Stimulated activated CD4-positive, alpha-beta T cell treated with anti-CD3 and anti-CD28 coated beads, Interleukin-15, amount 100 ng/mL, for 48 hours (primary cell): ENCODE results near the gene TMEM80.
"Not testable (repeated sequence)": the region's sequence is repeated elsewhere in the genome, so short reads cannot be mapped to it uniquely, and the experiment has no call there.

Source experiments
- DNase-seq, 2 donors: peaks; one replicate each; pipeline ENCODE4 v3.0.0-alpha.2; 2020; ENCODE audit warnings: low read depth in 2 of 2

TMEM80 gene

DNA sequence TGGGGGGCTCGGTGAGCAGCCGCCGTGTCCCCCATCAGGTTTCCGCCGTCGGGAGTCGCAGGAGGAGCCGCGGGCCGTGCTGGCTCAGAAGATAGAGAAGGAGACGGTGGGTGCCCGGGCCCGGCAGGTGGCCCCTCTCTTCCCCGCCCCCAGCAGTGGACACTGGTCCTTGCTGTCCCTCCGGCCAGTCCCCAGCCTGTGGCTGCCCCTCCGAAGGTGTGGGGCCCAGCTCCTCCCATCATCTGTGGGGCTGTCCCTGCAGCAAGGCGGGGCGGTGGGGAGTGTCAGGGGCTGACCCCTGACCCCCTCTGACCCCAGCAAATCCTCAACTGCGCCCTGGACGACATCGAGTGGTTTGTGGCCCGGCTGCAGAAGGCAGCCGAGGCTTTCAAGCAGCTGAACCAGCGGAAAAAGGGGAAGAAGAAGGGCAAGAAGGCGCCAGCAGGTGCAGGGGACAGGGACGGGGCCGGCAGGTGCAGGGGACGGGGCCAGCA is 25.7 kb downstream of the TMEM80 start:
- DNase-seq = no peak

DNA sequence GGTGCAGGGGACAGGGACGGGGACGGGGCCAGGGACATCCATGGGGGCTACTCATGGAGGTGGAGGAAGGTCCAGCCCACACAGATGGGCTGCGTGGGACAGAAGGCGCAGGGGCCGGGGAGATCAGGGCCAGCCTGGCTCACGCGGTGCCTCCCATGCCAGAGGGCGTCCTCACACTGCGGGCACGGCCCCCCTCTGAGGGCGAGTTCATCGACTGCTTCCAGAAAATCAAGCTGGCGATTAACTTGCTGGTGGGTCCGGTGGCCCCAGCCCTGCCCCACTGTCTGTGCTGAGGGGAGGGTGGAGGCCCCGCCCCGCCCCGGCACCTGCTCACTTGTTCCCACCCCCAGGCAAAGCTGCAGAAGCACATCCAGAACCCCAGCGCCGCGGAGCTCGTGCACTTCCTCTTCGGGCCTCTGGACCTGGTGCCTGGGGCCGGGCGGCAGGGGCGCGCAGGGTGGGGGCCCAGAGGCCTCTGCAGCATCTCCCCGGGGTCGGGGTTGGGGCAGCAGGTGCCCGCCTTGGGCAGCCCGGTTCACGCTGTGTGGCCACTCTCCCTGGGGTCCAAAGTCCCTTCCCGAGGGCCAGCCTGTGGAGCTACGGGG is 26.2 kb downstream of the TMEM80 start:
- peak in 1 of 2 donors; percentile 41 for DNase-seq

DNA sequence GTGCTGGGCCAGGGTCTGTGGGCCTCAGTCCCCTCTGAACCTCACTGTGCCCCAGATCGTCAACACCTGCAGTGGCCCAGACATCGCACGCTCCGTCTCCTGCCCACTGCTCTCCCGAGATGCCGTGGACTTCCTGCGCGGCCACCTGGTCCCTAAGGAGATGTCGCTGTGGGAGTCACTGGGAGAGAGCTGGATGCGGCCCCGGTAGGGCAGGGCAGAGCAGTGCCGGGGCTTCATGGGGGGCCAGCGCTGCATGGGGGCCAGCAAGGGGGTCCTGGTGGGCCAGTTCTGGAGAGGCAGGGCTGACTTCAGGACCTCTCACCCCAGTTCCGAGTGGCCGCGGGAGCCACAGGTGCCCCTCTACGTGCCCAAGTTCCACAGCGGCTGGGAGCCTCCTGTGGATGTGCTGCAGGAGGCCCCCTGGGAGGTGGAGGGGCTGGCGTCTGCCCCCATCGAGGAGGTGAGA is 26.8 kb downstream of the TMEM80 start:
- DNase-seq = no peak

DNA sequence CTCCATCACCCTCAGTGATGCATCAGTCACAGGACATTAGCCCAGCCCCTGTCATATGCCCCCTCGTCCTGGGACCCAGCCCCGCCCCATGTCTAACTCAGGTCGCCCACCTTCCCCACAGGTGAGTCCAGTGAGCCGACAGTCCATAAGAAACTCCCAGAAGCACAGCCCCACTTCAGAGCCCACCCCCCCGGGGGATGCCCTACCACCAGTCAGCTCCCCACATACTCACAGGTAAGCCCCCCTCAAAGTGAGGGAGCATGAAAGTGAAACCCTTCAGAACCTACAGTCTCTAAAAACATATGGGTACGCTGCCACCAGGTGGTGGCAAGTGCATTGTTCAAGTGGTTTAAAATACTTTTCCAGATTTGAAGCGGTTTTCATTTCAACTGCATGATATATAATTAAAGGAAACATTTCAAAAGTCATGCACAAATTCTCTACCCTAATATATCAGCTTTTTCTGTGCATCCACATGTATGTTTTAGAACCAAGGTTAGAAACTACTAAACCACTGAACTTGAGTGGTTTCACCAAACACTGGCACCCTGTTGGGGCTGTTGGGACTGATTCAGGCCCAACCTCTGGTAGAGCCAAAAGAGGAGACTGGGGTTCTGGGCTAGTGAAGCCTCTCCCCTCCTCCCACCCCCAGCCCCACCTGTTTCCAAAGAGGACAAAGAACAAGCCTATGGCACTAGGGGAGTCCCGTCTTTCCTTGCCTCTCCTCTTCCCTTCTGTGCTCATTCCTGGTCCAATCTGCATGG is 27.7 kb downstream of the TMEM80 start:
- DNase-seq = peak in 1 of 2 donors; percentile 38

DNA sequence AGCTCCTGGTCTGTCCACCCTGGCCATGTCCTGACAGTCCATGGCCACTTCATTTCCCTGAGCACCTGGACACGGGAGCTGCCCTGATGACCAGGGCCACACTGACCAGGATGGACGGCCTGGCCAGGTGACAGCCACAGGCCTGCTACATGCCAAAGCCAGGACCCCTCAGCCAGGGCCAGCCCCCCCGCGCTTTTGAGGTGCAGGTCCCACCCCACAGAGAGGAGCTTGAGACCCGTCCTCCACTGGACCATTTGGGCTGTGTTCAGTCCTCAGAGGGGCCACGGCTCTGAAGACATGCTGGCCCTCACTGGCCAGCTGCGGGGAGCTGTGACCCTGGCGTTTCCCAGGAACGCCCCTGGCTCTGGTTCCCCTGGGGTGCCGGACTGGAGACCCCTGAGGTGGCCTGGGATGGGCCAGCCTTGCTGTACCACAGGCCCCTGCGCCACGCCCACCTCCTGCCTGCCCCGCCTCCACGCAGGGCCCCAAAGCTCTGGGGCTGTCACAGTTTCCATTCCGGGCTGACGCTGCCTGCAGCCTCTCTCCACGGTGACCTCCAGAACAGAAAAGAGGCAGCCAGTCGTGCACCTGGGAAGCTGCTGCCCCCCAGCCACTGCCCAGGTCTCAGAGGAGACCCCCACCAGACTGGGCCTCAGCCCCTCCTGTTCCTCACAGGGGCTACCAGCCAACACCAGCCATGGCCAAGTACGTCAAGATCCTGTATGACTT is 28.6 kb downstream of the TMEM80 start:
- DNase-seq = no peak

DNA sequence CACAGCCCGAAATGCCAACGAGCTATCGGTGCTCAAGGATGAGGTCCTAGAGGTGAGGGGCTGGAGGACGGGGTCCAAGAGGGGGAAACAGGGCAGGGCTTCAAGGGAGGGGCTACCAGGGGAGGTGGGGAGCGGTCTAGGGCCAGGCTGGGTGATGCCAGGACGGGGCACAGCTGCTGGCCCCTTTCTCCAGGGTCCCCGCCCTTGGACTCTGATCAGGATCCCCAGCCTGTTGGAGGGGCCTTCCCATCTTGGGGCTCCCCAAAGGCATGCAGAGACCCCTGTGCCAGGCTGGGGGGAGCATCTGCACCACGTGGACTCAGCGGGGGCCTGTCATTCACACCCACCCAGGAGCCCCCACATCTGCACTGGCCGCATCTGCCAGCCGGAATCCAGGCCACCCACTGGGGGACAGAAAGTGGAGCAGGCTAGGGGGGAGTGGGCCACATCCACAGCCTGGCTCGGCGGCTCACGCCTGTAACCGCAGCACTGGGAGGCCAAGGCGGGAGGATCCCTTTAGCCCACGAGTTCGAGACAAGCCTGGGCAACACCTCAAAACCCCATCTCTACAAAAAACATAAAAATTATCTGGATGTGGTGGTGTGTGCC is 29.3 kb downstream of the TMEM80 start:
- no peak for DNase-seq

DNA sequence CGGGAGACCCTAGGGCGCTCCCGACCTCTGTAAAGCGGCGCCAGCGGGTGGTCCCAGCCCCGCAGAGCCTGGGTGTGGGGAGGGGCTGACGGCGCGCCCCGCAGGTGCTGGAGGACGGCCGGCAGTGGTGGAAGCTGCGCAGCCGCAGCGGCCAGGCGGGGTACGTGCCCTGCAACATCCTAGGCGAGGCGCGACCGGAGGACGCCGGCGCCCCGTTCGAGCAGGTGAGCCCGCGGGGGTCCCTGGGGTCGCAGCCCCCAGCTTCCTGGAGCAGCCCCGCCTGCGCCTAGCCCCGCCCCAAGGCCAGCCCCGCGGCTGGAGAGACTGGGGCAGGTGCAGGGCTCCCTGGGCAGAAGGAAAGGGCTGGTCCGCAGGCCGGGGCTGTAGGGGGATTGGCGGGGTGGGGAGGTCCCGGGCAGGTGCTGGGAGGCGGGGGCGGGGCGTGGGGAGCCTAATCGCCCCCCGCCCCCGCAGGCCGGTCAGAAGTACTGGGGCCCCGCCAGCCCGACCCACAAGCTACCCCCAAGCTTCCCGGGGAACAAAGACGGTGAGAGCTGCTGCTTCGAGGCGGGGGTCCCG is 30.1 kb downstream of the TMEM80 start:
- DNase-seq = no peak

DNA sequence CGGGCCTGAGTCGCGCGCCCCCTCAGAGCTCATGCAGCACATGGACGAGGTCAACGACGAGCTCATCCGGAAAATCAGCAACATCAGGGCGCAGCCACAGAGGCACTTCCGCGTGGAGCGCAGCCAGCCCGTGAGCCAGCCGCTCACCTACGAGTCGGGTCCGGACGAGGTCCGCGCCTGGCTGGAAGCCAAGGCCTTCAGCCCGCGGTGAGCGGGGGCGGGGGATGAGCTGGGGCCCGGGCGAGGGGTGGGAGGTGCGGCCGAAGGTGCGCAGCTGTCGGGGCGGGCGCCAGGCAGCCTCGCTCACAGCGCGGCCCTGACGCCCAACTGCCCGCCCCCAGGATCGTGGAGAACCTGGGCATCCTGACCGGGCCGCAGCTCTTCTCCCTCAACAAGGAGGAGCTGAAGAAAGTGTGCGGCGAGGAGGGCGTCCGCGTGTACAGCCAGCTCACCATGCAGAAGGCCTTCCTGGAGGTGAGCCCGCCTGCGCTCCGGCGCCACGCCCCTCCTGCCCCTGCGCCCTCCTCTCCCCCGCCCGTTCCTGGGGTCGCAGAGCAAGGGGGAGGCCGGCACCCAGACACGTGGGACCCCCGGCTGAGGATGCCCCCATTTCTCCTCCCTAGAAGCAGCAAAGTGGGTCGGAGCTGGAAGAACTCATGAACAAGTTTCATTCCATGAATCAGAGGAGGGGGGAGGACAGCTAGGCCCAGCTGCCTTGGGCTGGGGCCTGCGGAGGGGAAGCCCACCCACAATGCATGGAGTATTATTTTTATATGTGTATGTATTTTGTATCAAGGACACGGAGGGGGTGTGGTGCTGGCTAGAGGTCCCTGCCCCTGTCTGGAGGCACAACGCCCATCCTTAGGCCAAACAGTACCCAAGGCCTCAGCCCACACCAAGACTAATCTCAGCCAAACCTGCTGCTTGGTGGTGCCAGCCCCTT is 30.9 kb downstream of the TMEM80 start:
- peak in 1 of 2 donors; percentile 37 for DNase-seq

DNA sequence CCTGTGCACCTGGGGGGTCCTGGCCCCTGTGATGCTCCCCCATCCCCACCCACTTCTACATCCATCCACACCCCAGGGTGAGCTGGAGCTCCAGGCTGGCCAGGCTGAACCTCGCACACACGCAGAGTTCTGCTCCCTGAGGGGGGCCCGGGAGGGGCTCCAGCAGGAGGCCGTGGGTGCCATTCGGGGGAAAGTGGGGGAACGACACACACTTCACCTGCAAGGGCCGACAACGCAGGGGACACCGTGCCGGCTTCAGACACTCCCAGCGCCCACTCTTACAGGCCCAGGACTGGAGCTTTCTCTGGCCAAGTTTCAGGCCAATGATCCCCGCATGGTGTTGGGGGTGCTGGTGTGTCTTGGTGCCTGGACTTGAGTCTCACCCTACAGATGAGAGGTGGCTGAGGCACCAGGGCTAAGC is 31.7 kb downstream of the TMEM80 start:
- no peak for DNase-seq

DNA sequence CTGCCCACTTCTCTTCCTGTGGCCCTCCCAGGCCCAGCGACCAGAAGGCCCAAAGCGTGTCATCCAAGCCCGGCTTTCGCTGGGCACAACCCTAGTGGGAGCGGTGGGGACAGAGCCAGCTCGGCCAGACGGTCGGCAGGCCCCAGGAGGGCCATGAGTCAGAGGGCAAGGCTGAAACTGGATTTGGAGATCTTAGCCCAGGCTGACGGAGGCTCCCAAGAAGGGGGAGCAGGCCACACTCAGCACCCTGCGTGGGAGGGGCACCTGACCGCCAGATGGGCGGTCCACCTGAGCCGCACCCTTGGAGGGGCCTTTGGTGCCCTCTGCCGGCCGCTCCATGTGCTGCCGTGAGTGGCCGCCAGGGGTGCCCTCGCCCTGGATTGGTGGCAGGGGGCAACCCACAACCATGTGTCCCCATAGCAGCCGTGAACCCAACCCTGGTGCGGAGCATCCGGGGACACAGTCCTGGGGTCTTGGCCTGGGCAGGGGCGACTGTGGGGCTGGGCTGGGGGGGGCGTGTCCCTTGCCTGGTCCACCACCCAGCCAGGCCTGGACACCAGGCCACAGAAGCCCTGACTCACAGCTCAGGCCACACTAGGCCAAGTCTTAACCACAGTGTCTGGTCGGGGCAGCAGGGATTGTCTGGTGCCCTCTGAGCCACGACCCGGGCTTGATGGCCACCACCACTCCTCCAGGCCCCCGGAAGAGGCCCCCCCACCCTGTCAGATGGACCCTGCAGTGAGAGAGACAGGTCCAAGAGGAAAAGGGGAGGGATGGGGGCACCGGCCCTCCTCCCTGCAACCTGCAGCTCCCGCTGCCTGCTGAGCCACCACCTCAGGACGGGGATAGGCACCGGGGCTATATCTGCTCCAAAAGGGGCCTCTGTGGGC is 32.5 kb downstream of the TMEM80 start:
- peak; percentile 58 to 79 for DNase-seq

DNA sequence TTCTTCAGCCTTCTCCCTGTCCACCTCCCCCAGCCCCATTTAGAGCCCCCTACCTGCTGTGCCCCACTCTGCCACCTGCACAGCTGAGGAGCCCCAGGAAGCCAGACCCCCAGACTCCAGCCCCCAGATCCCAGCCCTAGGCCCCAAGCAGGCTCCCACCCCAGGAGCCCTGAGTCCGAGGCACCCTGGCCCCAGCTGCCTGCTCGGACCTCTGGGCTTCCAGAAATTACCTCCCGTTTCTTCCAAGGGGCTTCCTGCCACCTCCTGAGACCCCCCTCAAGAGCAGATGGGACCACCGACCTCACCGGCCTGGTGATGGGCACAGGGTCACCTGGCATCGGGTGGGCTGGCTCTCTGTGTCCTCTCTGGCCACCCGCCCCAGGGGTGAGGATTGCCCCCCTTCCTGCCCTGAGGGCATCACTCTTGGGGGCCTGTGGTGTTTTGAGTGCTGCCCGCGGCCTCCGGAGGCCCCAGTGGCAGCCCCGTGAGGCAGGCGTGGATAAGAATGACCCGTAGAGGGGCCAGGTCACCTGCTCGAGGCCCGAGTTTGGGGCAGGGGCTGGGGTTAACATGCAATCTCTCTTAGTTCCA is 33.4 kb downstream of the TMEM80 start:
- DNase-seq = no peak

DNA sequence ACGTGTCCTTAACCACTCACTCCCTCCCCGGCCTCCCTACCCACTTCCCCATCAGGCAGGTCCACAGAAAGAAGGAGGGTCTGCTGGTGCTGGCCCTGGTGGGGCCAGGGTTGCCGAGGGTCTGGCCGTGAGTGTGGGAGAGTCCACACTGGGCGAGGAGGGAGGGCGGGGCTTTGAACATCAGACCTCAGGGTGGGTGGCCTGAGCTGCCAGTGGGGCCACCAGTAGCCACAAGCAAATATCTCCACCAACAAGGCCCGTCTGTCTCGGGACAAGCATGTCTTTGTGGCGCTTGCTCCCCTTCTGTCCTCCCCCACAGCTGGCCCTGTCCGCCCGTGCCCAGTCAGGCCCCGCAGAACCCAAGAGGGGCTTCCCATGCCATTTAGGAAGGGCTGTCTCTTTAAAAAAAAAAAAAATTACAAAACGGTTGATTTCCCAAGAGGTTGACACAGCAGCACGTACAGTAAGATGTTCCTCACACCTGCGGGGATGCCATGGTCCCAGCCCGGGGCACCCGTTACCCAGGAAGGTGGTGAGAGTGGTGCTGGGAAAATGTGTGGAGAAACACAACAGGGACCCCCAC is 34.0 kb downstream of the TMEM80 start:
- no peak for DNase-seq

DNA sequence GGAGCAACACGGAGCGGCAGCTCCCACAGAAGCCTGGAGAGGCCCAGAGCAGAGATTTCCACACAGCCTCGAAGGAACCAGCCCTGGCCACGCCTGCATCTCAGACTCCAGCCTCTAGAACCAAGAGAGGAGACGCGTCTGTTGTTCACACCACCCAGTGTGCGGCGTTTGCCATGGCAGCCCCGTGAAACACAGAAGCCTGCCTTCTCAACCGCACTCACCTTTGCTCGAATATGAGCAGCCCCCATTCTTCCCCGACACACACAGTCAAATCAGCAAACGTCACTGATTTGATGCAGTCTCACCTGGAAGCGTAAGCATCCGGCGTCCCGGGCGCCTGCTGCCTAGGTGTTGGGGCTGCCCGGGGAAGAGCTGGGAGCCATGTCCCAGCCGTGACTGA is 37.5 kb downstream of the TMEM80 start:
- no peak for DNase-seq

DNA sequence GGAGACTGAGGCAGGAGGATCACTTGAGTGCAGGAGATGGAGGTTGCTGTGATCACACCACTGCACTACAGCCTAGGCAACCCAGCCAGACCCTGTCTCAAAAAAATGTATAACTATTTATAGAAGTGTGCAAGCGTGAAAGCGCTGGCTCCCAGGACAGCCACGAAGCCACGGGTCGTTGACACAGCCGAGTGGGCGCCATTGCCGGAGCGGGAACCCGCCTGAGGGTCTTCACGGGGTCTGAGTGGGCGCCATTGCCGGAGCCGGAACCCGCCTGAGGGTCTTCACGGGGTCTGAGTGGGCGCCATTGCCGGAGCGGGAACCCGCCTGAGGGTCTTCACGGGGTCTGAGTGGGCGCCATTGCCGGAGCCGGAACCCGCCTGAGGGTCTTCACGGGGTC is 38.9 kb downstream of the TMEM80 start:
- not testable (repeated sequence) for DNase-seq

DNA sequence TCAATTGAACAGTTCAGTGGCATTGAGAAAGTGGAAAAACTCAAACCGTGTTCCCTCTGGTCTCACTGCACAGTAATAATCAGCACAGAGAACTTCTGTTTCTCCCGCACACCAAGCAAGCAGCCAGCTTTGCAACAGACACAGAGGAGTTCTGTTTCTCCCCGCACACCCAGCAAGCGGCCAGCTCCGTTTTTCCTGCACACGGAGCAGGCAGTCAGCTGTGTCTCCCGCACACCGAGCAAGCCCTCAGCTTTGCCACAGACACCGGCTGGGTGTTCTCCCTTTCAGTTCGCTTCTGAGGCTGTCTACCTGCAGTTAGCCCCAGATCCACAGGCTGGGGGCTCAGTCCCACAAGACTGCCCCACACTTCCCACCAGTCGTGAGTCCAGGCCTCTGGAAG is 41.8 kb downstream of the TMEM80 start:
- no peak for DNase-seq

DNA sequence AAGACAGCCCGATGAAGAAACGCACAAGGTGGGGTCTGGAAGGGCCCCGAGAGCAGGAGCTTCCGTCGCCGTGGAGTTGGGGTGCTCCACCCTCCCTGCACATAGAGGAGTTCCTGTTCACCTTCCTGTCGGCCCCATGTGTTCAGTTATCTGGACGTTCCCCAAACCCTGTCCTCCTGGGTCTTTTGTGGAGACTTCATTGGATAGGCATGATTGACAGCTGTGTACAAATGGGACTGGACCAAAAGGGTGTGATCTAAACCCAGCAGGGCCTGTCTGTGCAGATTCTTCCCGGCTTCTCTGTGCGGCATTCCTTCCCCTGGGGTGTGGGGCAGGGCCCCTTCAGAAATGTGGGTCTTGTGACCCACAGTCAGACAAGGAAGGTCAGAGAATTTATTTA is 42.3 kb downstream of the TMEM80 start:
- DNase-seq = not testable (repeated sequence)

DNA sequence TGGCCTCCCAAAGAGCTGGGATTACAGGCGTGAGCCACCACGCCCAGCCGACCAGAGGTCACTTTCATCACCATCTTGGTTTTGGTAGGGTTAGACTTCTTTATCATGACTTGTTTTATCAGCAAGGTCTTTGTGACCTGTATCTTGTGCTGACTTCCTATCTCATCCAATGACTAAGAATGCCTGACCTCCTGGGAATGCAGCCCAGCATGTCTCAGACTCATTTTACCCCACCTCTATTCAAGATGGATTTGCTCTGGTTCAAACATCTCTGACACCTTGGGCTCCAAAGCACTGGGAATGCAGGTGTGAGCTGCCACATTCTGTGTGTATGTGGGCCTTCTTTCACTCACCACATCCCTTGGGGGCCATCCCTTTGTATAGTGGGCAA is 46.5 kb downstream of the TMEM80 start:
- no peak for DNase-seq

DNA sequence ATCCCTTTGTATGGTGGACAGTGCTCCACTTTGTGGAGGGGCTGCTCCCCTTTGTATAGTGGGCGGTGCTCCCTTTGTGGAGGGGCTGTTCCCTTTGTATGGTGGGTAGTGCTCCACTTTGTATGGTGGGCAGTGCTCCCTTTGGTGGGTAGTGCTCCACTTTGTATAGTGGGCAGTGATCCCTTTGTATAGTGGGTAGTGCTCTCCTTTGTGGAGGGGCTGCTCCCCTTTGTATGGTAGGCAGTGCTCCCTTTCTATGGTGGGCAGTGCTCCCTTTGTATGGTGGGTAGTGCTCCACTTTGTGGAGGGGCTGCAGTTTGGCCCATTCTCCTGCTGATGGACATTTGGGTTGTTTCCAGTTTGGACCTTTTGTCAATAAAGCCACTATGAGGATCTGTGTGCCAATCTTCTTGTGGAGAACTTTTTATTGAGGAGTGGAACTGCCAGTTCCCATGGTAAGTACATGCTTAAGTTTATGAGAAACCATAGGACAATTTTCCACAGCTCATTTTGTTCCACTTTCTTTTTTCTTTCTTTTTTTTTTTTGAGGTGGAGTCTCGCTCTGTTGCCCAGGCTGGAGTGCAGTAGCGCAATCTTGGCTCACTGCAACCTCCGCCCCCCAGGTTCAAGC is 47.1 kb downstream of the TMEM80 start:
- DNase-seq = no peak
